NT2/D1 (cell line): Measurements from ENCODE around the gene COG8.

Source experiments
- SUZ12 ChIP-seq: IDR thresholded peaks from 2 replicates; pipeline ENCODE4 v1.6.1; 2011; ENCODE audit not compliant: insufficient read length, insufficient read depth; ENCODE audit errors: extremely low read depth
- YY1 ChIP-seq: IDR thresholded peaks from 2 replicates; pipeline ENCODE4 v1.6.1; 2011; ENCODE audit not compliant: insufficient read length, insufficient read depth
- ZNF274 ChIP-seq: IDR thresholded peaks from 2 replicates; pipeline ENCODE4 v1.6.1; 2011; ENCODE audit warnings: mild to moderate bottlenecking, low read depth, low read length

- TF ChIP-seq SUZ12 (no peak), YY1 (no peak), ZNF274 (no peak)
These were observed 37.2 kb upstream of the COG8 start for GRCh38 chr16:69376393-69377059.
